H1 (cell line): ENCODE results near the gene TACC2. TPM values are rescaled to one million over a fixed set of nuclear protein-coding genes. Genes with fewer than 3 reads are reported as not detected.

Experiments
- CTCF ChIA-PET: fragments of 300-600 bp; sonication (Branson Sonifier 250); formaldehyde crosslinking; loops from one replicate; lab custom pipeline; 2021; ENCODE audit not compliant: partially characterized antibody; lab: Charles Lee
- POLR2A ChIA-PET: fragments of 300-600 bp; sonication (Branson Sonifier 250); formaldehyde crosslinking; loops from one replicate; lab custom pipeline; 2021; ENCODE audit warnings: inconsistent platforms; ENCODE audit not compliant: partially characterized antibody; lab: Charles Lee
- DNase-seq, 2 experiments: peaks; one replicate each; pipeline versions ENCODE4 v3.0.0 to v3.0.0-alpha.2; 2010 to 2022; ENCODE audit warnings: low spot score in 2 of 2, low read depth in 1 of 2, mixed read lengths in 1 of 2
- FAIRE-seq: peaks from 2 replicates; lab custom pipeline; 2011; peaks lifted over from hg19 to GRCh38; lab: Jason Lieb, UNC
- H2AFZ ChIP-seq: 2 replicates; pipeline ENCODE4 v1.8.1; 2012; ENCODE audit warnings: low read length, inconsistent platforms
- H2AK5ac ChIP-seq: 2 replicates; pipeline ENCODE4 v1.6.1; 2013; ENCODE audit warnings: low read depth, low read length
- H2BK120ac ChIP-seq: replicated peaks from 2 replicates; pipeline ENCODE3; 2013; ENCODE audit warnings: low read depth, low read length, inconsistent platforms
- H2BK12ac ChIP-seq: 2 replicates; pipeline ENCODE4 v1.6.1; 2013; ENCODE audit warnings: low read depth, low read length
- H2BK15ac ChIP-seq: 2 replicates; pipeline ENCODE4 v1.6.1; 2013; ENCODE audit warnings: low read length
- H2BK20ac ChIP-seq: 2 replicates; pipeline ENCODE4 v1.6.1; 2013; ENCODE audit warnings: low read length
- H2BK5ac ChIP-seq: 2 replicates; pipeline ENCODE4 v1.6.1; 2013; ENCODE audit warnings: low read depth, low read length
- H3K14ac ChIP-seq: 2 replicates; pipeline ENCODE4 v1.6.1; 2013; ENCODE audit warnings: inconsistent platforms; ENCODE audit not compliant: insufficient read length
- H3K18ac ChIP-seq: 2 replicates; pipeline ENCODE4 v1.6.1; 2013; ENCODE audit warnings: low read length; ENCODE audit errors: extremely low read depth
- H3K23ac ChIP-seq: 2 replicates; pipeline ENCODE4 v1.6.1; 2013; ENCODE audit warnings: inconsistent platforms; ENCODE audit not compliant: insufficient read length
- H3K23me2 ChIP-seq: 2 replicates; pipeline ENCODE4 v1.6.1; 2013; ENCODE audit warnings: low read depth, low read length
- H3K27ac ChIP-seq: 2 replicates; pipeline ENCODE4 v1.6.1; 2011; ENCODE audit warnings: low read depth, low read length, inconsistent platforms
- H3K27me3 ChIP-seq, 4 experiments: replicated peaks in 1 of 4; 1 replicate in 1 of 4; 2 replicates in 3 of 4; pipeline versions ENCODE4 v1.6.1 to v1.8.1; 2011 to 2013; ENCODE audit warnings: low read length in 3 of 4, mild to moderate bottlenecking in 3 of 4, inconsistent platforms in 2 of 4, mixed read lengths in 2 of 4, moderate library complexity in 1 of 4; ENCODE audit not compliant: control insufficient read depth in 3 of 4, insufficient read depth in 3 of 4; ENCODE audit errors: extremely low read depth in 1 of 4
- H3K36me3 ChIP-seq, 4 experiments: 2 replicates each; pipeline versions ENCODE4 v1.6.1 to v1.8.1; 2011 to 2013; ENCODE audit warnings: mild to moderate bottlenecking in 4 of 4, low read length in 3 of 4, moderate library complexity in 2 of 4, control low read depth in 1 of 4, inconsistent platforms in 1 of 4; ENCODE audit not compliant: insufficient read depth in 4 of 4, control insufficient read depth in 2 of 4
- H3K4ac ChIP-seq: replicated peaks from 2 replicates; pipeline ENCODE3; 2013; ENCODE audit warnings: low read length, low read depth, mixed read lengths, inconsistent platforms; ENCODE audit not compliant: insufficient read length
- H3K4me1 ChIP-seq, 4 experiments: replicated peaks in 1 of 4; 1 replicate in 1 of 4; 2 replicates in 3 of 4; pipeline versions ENCODE4 v1.6.1 to v1.8.1; 2011 to 2013; ENCODE audit warnings: low read length in 3 of 4, inconsistent platforms in 2 of 4, mixed read lengths in 1 of 4; ENCODE audit not compliant: insufficient read depth in 4 of 4, control insufficient read depth in 3 of 4
- H3K4me2 ChIP-seq, 2 experiments: 2 replicates each; pipeline versions ENCODE4 v1.6.1 to v1.8.1; 2011 to 2013; ENCODE audit warnings: low read depth in 2 of 2, low read length in 2 of 2, control low read depth in 1 of 2, inconsistent platforms in 1 of 2, mild to moderate bottlenecking in 1 of 2; ENCODE audit not compliant: insufficient read depth in 1 of 2
- H3K4me3 ChIP-seq, 4 experiments: fragments of 200-600, 300-600 bp in 1 of 4; sonication (generic), shearing (Covaris generic), sonication (Bioruptor Twin) in 1 of 4; 2 replicates each; pipeline versions ENCODE4 v1.5.1 to v1.8.1; 2011 to 2016; ENCODE audit warnings: low read length in 4 of 4, low read depth in 3 of 4, control low read depth in 2 of 4, inconsistent platforms in 2 of 4, mild to moderate bottlenecking in 2 of 4, mixed read lengths in 1 of 4, moderate library complexity in 1 of 4; ENCODE audit not compliant: insufficient read depth in 2 of 4; ENCODE audit errors: extremely low read depth in 1 of 4
- H3K56ac ChIP-seq: replicated peaks from 2 replicates; pipeline ENCODE3; 2013; ENCODE audit warnings: low read depth, mild to moderate bottlenecking, mixed read lengths, low read length, inconsistent platforms; ENCODE audit not compliant: insufficient read length
- H3K79me1 ChIP-seq: 2 replicates; pipeline ENCODE4 v1.6.1; 2013; ENCODE audit warnings: low read depth, low read length, control low read depth
- H3K79me2 ChIP-seq, 2 experiments: 2 replicates each; pipeline versions ENCODE4 v1.6.1 to v1.8.1; 2012 to 2013; ENCODE audit warnings: low read length in 2 of 2, mild to moderate bottlenecking in 2 of 2, inconsistent platforms in 1 of 2; ENCODE audit not compliant: insufficient read depth in 2 of 2, control insufficient read depth in 1 of 2
- H3K9ac ChIP-seq, 4 experiments: replicated peaks in 1 of 4; 1 replicate in 1 of 4; 2 replicates in 3 of 4; pipeline versions ENCODE4 v1.6.1 to v1.8.1; 2011 to 2013; ENCODE audit warnings: low read depth in 3 of 4, low read length in 3 of 4, control low read depth in 2 of 4, mild to moderate bottlenecking in 2 of 4, moderate library complexity in 2 of 4, inconsistent platforms in 1 of 4; ENCODE audit errors: extremely low read depth in 1 of 4
- H3K9me3 ChIP-seq, 2 experiments: 2 replicates each; pipeline versions ENCODE4 v1.6.1 to v1.8.1; 2012 to 2013; ENCODE audit warnings: mild to moderate bottlenecking in 2 of 2, moderate library complexity in 2 of 2, control low read depth in 1 of 2, inconsistent platforms in 1 of 2, low read depth in 1 of 2, low read length in 1 of 2, mixed read lengths in 1 of 2; ENCODE audit not compliant: insufficient read depth in 2 of 2
- H4K20me1 ChIP-seq, 2 experiments: replicated peaks in 1 of 2; 2 replicates each; pipeline versions ENCODE3 to v1.8.1; 2011 to 2013; ENCODE audit warnings: inconsistent platforms in 2 of 2, low read length in 2 of 2, mild to moderate bottlenecking in 1 of 2; ENCODE audit not compliant: insufficient read depth in 2 of 2, control insufficient read depth in 1 of 2
- H4K5ac ChIP-seq: 2 replicates; pipeline ENCODE4 v1.6.1; 2013; ENCODE audit warnings: low read length, low read depth, mixed read lengths, inconsistent platforms; ENCODE audit not compliant: insufficient read length
- H4K8ac ChIP-seq: 2 replicates; pipeline ENCODE4 v1.8.0; 2013; ENCODE audit warnings: mild to moderate bottlenecking, moderate library complexity, low read length, inconsistent platforms; ENCODE audit not compliant: insufficient read depth; ENCODE audit errors: extremely low read depth
- H4K91ac ChIP-seq: replicated peaks from 2 replicates; pipeline ENCODE3; 2013; ENCODE audit warnings: low read length, mixed read lengths, inconsistent platforms; ENCODE audit not compliant: insufficient read length
- ASH2L ChIP-seq: fragments of 200-600, 300-600 bp; sonication (generic); IDR thresholded peaks from one replicate; pipeline ENCODE4 v1.7.1; 2017; ENCODE audit warnings: low read length
- BACH1 ChIP-seq: IDR thresholded peaks from 2 replicates; pipeline ENCODE4 v1.6.1; 2012; ENCODE audit warnings: low read length, improper control_type of control experiment
- BCL11A ChIP-seq, 2 experiments: IDR thresholded peaks; one replicate each; pipeline ENCODE4 v1.6.1; 2011; ENCODE audit warnings: low read depth in 2 of 2, low read length in 2 of 2, mild to moderate bottlenecking in 2 of 2
- EGR1 ChIP-seq: IDR thresholded peaks from 2 replicates; pipeline ENCODE4 v1.6.1; 2011; ENCODE audit warnings: low read depth, low read length, borderline replicate concordance
- FOSL1 ChIP-seq: IDR thresholded peaks from 2 replicates; pipeline ENCODE4 v1.6.1; 2011; ENCODE audit warnings: mild to moderate bottlenecking, low read depth, low read length, moderate library complexity; ENCODE audit not compliant: insufficient read depth
- GTF2F1 ChIP-seq: IDR thresholded peaks from 2 replicates; pipeline ENCODE4 v1.6.1; 2012; ENCODE audit warnings: low read depth, low read length, improper control_type of control experiment, borderline replicate concordance
- MAX ChIP-seq: IDR thresholded peaks from 2 replicates; pipeline ENCODE4 v1.6.1; 2012; ENCODE audit warnings: inconsistent platforms
- RNF2 ChIP-seq: fragments of 200-900, 300-1000 bp; sonication (generic); IDR thresholded peaks from 2 replicates; pipeline ENCODE4 v1.7.1; 2016; ENCODE audit warnings: borderline replicate concordance, low read depth, mild to moderate bottlenecking, antibody characterized with exemption, low read length; ENCODE audit not compliant: poor library complexity, severe bottlenecking; ENCODE audit errors: missing control alignments
- RXRA ChIP-seq: IDR thresholded peaks from 2 replicates; pipeline ENCODE4 v1.6.1; 2011; ENCODE audit warnings: low read depth, mild to moderate bottlenecking, low read length, moderate library complexity; ENCODE audit not compliant: insufficient read depth
- SIRT6 ChIP-seq: IDR thresholded peaks from one replicate; pipeline ENCODE4 v1.7.1; 2012; ENCODE audit warnings: low read length, inconsistent platforms
- TBP ChIP-seq: IDR thresholded peaks from 2 replicates; pipeline ENCODE4 v1.6.1; 2011; ENCODE audit warnings: low read depth, low read length, improper control_type of control experiment
- YY1 ChIP-seq: IDR thresholded peaks from 2 replicates; pipeline ENCODE4 v1.6.1; 2011; ENCODE audit warnings: low read depth, mild to moderate bottlenecking, low read length
- WGBS, 2 experiments: shearing (Covaris generic) in 1 of 2; methylation state at CpG; one replicate each; pipeline versions ENCODE4 v1.1.6 to v1.1.7; 2013 to 2015; ENCODE audit warnings: low lambda C conversion rate in 2 of 2, mixed read lengths in 2 of 2, inconsistent platforms in 1 of 2, low coverage in 1 of 2, missing lambda C conversion rate in 1 of 2; ENCODE audit not compliant: insufficient replicate concordance in 2 of 2, insufficient coverage in 1 of 2, insufficient read length in 1 of 2; ENCODE audit errors: extremely low coverage in 1 of 2, missing lambda C conversion rate in 1 of 2; 5-methylcytosine and 5-hydroxymethylcytosine counted together
- polyA plus RNA-seq, 7 experiments: library from polyadenylated mRNA; depleted of rRNA in 3 of 7; stranded (reverse) in 5 of 7; unstranded in 2 of 7; fragments of >200 nt in 5 of 7; fragments of 200-250 nt in 2 of 7; gene quantifications; 1 replicate in 5 of 7; 2 replicates in 1 of 7; 4 replicates in 1 of 7; pipeline versions ENCODE4 v1.2.1 to v1.2.3, GENCODE V29; 2011 to 2013; ENCODE audit warnings: missing spikeins in 2 of 7, mixed read lengths in 2 of 7
- total RNA-seq: library from RNA; stranded (reverse); fragmentation: NEBNext Ultra II Directional; extraction: Animal tissue kit (Norgen Biotek cat#: 25700); gene quantifications from 2 replicates; pipeline ENCODE4 v1.2.1, GENCODE V29; 2021
- TF ChIP-seq, protein P1 (sequence below): IDR thresholded peaks from 2 replicates; pipeline ENCODE4 v1.6.1; 2011; ENCODE audit warnings: low read length, improper control_type of control experiment

Gene TACC2
- total and polyA plus RNA-seq, 2 of the 8 experiments (the other 6 are each of a cell fraction or from before 2014, with no cell fraction given), result 21.2 to 46.6 TPM

GRCh38 chr10:122288262-122288661 is 299.3 kb downstream of the TACC2 start:
- Histone ChIP-seq H3K9me3 (no peaks in the 10 kb centered on the region), H3K56ac (no peak overlapping the region), H2AK5ac (0 out of 2 replicates have a peak overlapping the region, but pooled peaks have one; percentile 39), H3K23ac (no peak overlapping the region), H3K23me2 (no peaks in the 10 kb centered on the region), H4K20me1 (no peaks in the 10 kb centered on the region), H2BK5ac (no peak overlapping the region), H3K36me3 (no peaks in the 10 kb centered on the region), H3K4me1 (peaks cover 0 to 6% (median 0%) of the 10 kb centered on the region in 4 experiments; a peak in 3 of 7 replicates), H2BK15ac (no peak overlapping the region), H3K4me3 (no peak overlapping the region), H3K18ac (no peak overlapping the region), H2BK12ac (no peak overlapping the region), H3K79me1 (no peaks in the 10 kb centered on the region), H3K27me3 (peaks cover 0 to 4% (median 0%) of the 10 kb centered on the region in 4 experiments; a peak in 2 of 7 replicates), H2AFZ (no peak overlapping the region), H2BK120ac (no peak overlapping the region), H4K8ac (no peak overlapping the region), H3K79me2 (no peaks in the 10 kb centered on the region), H3K27ac (no peak overlapping the region), H4K91ac (no peak overlapping the region), H4K5ac (no peak overlapping the region), H3K4ac (no peak overlapping the region), H3K4me2 (no peak overlapping the region), H2BK20ac (no peak overlapping the region), H3K9ac (no peak overlapping the region), H3K14ac (no peak overlapping the region)
- no peak for DNase-seq
- ChIA-PET CTCF (interaction anchor here (0.6 to 2.4 kb wide), 7 partner anchors 8 to 752 kb away, joined by 3 to 8 read pairs (median 6); no protein-coding TSS in a partner anchor), POLR2A (no interaction called here)
- no peak for FAIRE-seq
- WGBS, 2 experiments, result 85% methylated on average over 6 of the region's 6 CpGs; no CpG with 5 or more reads in 1 of the 2 experiments
- TF ChIP-seq ASH2L (no peak), RNF2 (no peak), BCL11A (IDR thresholded peaks at IDR 0.05; ENCODE audit: low read depth in 2 of 2, low read length in 2 of 2) (no peak), FOSL1 (no peak), GTF2F1 (no peak), BACH1 (no peak), RXRA (no peak), SIRT6 (no peak), YY1 (no peak), TBP (no peak), EGR1 (no peak), MAX (no peak)
- TF ChIP-seq, protein P1, sequence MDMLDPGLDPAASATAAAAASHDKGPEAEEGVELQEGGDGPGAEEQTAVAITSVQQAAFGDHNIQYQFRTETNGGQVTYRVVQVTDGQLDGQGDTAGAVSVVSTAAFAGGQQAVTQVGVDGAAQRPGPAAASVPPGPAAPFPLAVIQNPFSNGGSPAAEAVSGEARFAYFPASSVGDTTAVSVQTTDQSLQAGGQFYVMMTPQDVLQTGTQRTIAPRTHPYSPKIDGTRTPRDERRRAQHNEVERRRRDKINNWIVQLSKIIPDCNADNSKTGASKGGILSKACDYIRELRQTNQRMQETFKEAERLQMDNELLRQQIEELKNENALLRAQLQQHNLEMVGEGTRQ, result no peak
